B cell (primary cell): Measurements from ENCODE around the gene PRKCZ. TPM values are rescaled to one million over a fixed set of nuclear protein-coding genes. Genes with fewer than 3 reads are reported as not detected.

ENCODE experiments used
- ATAC-seq: fragments of 200-7000 bp; cut with Tn5 transposase; one replicate; pipeline ENCODE4 v1.10.0; 2021; ENCODE audit warnings: low read depth, mild to moderate bottlenecking, moderate number of reproducible peaks, moderate library complexity
- CTCF ChIA-PET: fragments of 350-600 bp; sonication (Branson Sonifier 250); formaldehyde crosslinking; loops from one replicate; lab custom pipeline; 2021; ENCODE audit warnings: antibody characterized with exemption, inconsistent platforms; lab: Charles Lee
- POLR2A ChIA-PET: fragments of 350-600 bp; sonication (Branson Sonifier 250); formaldehyde crosslinking; loops from one replicate; lab custom pipeline; 2021; ENCODE audit warnings: antibody characterized with exemption; lab: Charles Lee
- DNase-seq: peaks from one replicate; pipeline ENCODE4 v3.0.0; 2013
- H2AFZ ChIP-seq: 2 replicates; pipeline ENCODE4 v1.6.1; 2012; ENCODE audit warnings: mild to moderate bottlenecking, low read depth, low read length; ENCODE audit not compliant: insufficient read depth, poor library complexity, severe bottlenecking
- H3K27ac ChIP-seq, 2 donors: 1 replicate in 1 of 2; 2 replicates in 1 of 2; pipeline ENCODE4 v1.5.1; 2012 to 2013; ENCODE audit warnings: low read length in 2 of 2, mild to moderate bottlenecking in 2 of 2, moderate library complexity in 1 of 2
- H3K27me3 ChIP-seq, 4 experiments: fragments of 200-600 bp in 1 of 4; sonication (generic) in 1 of 4; replicated peaks in 1 of 4; 1 replicate in 2 of 4; 2 replicates in 2 of 4; pipeline versions ENCODE4 v1.6.1 to v1.7.0; 2013 to 2016; ENCODE audit warnings: low read length in 3 of 4, mild to moderate bottlenecking in 2 of 4, mixed read lengths in 1 of 4, moderate library complexity in 1 of 4; ENCODE audit not compliant: insufficient read depth in 4 of 4, control insufficient read depth in 3 of 4; ENCODE audit errors: control extremely low read depth in 1 of 4
- H3K36me3 ChIP-seq, 2 experiments: replicated peaks in 1 of 2; 1 replicate in 1 of 2; 2 replicates in 1 of 2; pipeline versions ENCODE4 v1.6.1 to v1.7.1; 2013; ENCODE audit warnings: low read length in 1 of 2; ENCODE audit not compliant: insufficient read depth in 2 of 2, control insufficient read depth in 1 of 2; ENCODE audit errors: control extremely low read depth in 1 of 2, extremely low read depth in 1 of 2
- H3K4me1 ChIP-seq, 2 donors: fragments of 200-600 bp in 1 of 2; sonication (generic) in 1 of 2; 1 replicate in 1 of 2; 2 replicates in 1 of 2; pipeline versions ENCODE4 v1.5.1 to v1.6.1; 2013 to 2017; ENCODE audit warnings: low read length in 2 of 2; ENCODE audit not compliant: control insufficient read depth in 2 of 2, insufficient read depth in 2 of 2
- H3K4me2 ChIP-seq: replicated peaks from 2 replicates; pipeline ENCODE3; 2012; ENCODE audit warnings: mild to moderate bottlenecking, low read depth, low read length; ENCODE audit not compliant: poor library complexity, severe bottlenecking
- H3K4me3 ChIP-seq, 5 experiments: fragments of 200-600 bp in 1 of 5; sonication (generic) in 1 of 5; 1 replicate in 3 of 5; 2 replicates in 2 of 5; pipeline versions ENCODE4 v1.5.1 to v1.7.0; 2011 to 2016; ENCODE audit warnings: low read length in 4 of 5, mild to moderate bottlenecking in 4 of 5, low read depth in 2 of 5, control low read depth in 1 of 5, moderate library complexity in 1 of 5; ENCODE audit not compliant: insufficient read depth in 1 of 5; ENCODE audit errors: control extremely low read depth in 1 of 5, extremely low read depth in 1 of 5
- H3K79me2 ChIP-seq: fragments of 200-600 bp; sonication (generic); one replicate; pipeline ENCODE4 v1.6.0; 2016; ENCODE audit warnings: low read length; ENCODE audit not compliant: control insufficient read depth, insufficient read depth
- H3K9ac ChIP-seq: fragments of 200-600 bp; sonication (generic); 2 replicates; pipeline ENCODE4 v1.6.1; 2017; ENCODE audit warnings: mild to moderate bottlenecking, low read length, moderate library complexity
- H3K9me3 ChIP-seq, 3 donors: one replicate each; pipeline versions ENCODE4 v1.6.1 to v1.7.1; 2013; ENCODE audit warnings: low read length in 2 of 3; ENCODE audit not compliant: control insufficient read depth in 2 of 3, insufficient read depth in 1 of 3; ENCODE audit errors: control extremely low read depth in 1 of 3
- H4K20me1 ChIP-seq: 2 replicates; pipeline ENCODE4 v1.6.0; 2012; ENCODE audit warnings: mild to moderate bottlenecking, low read length; ENCODE audit not compliant: insufficient read depth, control insufficient read depth, poor library complexity, severe bottlenecking
- H3K27ac Mint-ChIP-seq: one replicate; pipeline ENCODE4 v1.8.0; 2021; ENCODE audit warnings: mixed read lengths
- H3K27me3 Mint-ChIP-seq: one replicate; pipeline ENCODE4 v1.8.0; 2021; ENCODE audit warnings: mixed read lengths
- H3K4me1 Mint-ChIP-seq: one replicate; pipeline ENCODE4 v1.8.0; 2021; ENCODE audit warnings: mixed read lengths
- H3K4me3 Mint-ChIP-seq: one replicate; pipeline ENCODE4 v1.8.0; 2021; ENCODE audit warnings: mixed read lengths
- H3K9me3 Mint-ChIP-seq: one replicate; pipeline ENCODE4 v1.8.0; 2022; ENCODE audit warnings: mixed read lengths; ENCODE audit not compliant: insufficient read depth
- EZH2 ChIP-seq: IDR thresholded peaks from 2 replicates; pipeline ENCODE4 v1.6.1; 2012; ENCODE audit warnings: borderline replicate concordance, low read depth, mild to moderate bottlenecking, moderate library complexity, low read length; ENCODE audit not compliant: insufficient read depth, poor library complexity, severe bottlenecking
- WGBS: methylation state at CpG from one replicate; pipeline ENCODE4 v1.1.5; 2013; ENCODE audit warnings: missing lambda C conversion rate; ENCODE audit not compliant: insufficient coverage; 5-methylcytosine and 5-hydroxymethylcytosine counted together
- intact Hi-C: fragments of 100-400 bp; cut with micrococcal nuclease; formaldehyde crosslinking; loops from one replicate; pipeline ENCODE4 v1.10.0; 2022
- polyA plus RNA-seq: library from polyadenylated mRNA; depleted of rRNA; stranded (reverse); fragments of >200 nt; gene quantifications from 2 replicates; pipeline ENCODE4 v1.2.3, GENCODE V29; 2012
- total RNA-seq, 2 donors: library from RNA; stranded (reverse); fragments of 120-200 nt in 1 of 2; gene quantifications; 1 replicate in 1 of 2; 2 replicates in 1 of 2; pipeline versions ENCODE4 v1.2.3 to v1.2.4, GENCODE V29; 2013 to 2022
- TF ChIP-seq, protein P1 (sequence below): fragments of 200-600 bp; IDR thresholded peaks from one replicate; pipeline ENCODE4 v1.8.0; 2022; ENCODE audit warnings: antibody characterized with exemption, mild to moderate bottlenecking

The PRKCZ gene
- total and polyA plus RNA-seq, 2 donors (not counting 1 experiment from before 2014, with no cell fraction given), result 17.9 to 53.2 TPM

GRCh38 chr1:2049225-2049717 is 940 bp upstream of the PRKCZ start:
- POLR2A ChIA-PET, result interaction anchor here (0.5 kb wide), 1 partner anchor 159 kb away, joined by 4 read pairs; no protein-coding TSS in a partner anchor
- no peaks in the 10 kb centered on the region for H3K36me3 ChIP-seq
- intact Hi-C loops, result no loop called here
- H3K9ac ChIP-seq, result peak overlapping the region; percentile 90
- peak overlapping the region; percentile 100 for H3K4me2 ChIP-seq
- Mint-ChIP-seq H3K27ac (peak overlapping the region; percentile 75), H3K27me3 (peaks cover 9% of the 10 kb centered on the region), H3K9me3 (no peaks in the 10 kb centered on the region), H3K4me3 (peak overlapping the region; percentile 81), H3K4me1 (peaks cover 35% of the 10 kb centered on the region)
- peaks cover 25 to 37% of the 10 kb centered on the region in 2 donors for H3K4me1 ChIP-seq
- peaks cover 0 to 3% (median 0%) of the 10 kb centered on the region in 3 donors for H3K9me3 ChIP-seq
- peak overlapping the region in 4 of 5 experiments; percentile 76 to 90 (median 82) for H3K4me3 ChIP-seq
- ATAC-seq (no peak), DNase-seq (peak; percentile 61)
- H3K27me3 ChIP-seq, result peaks cover 0 to 39% (median 15%) of the 10 kb centered on the region in 4 experiments
- WGBS, result 34% methylated on average over 13 of the region's 14 CpGs
- H3K27ac ChIP-seq, result peak overlapping the region in 1 of 2 donors; percentile 72
- CTCF ChIA-PET, result interaction anchor here (1.1 to 1.2 kb wide), 2 partner anchors 9 to 91 kb away, joined by 3 to 4 read pairs; no protein-coding TSS in a partner anchor
- H3K79me2 ChIP-seq, result peaks cover 25% of the 10 kb centered on the region
- H4K20me1 ChIP-seq, result peaks cover 11% of the 10 kb centered on the region
- TF ChIP-seq EZH2, result no peak
- TF ChIP-seq, protein P1, sequence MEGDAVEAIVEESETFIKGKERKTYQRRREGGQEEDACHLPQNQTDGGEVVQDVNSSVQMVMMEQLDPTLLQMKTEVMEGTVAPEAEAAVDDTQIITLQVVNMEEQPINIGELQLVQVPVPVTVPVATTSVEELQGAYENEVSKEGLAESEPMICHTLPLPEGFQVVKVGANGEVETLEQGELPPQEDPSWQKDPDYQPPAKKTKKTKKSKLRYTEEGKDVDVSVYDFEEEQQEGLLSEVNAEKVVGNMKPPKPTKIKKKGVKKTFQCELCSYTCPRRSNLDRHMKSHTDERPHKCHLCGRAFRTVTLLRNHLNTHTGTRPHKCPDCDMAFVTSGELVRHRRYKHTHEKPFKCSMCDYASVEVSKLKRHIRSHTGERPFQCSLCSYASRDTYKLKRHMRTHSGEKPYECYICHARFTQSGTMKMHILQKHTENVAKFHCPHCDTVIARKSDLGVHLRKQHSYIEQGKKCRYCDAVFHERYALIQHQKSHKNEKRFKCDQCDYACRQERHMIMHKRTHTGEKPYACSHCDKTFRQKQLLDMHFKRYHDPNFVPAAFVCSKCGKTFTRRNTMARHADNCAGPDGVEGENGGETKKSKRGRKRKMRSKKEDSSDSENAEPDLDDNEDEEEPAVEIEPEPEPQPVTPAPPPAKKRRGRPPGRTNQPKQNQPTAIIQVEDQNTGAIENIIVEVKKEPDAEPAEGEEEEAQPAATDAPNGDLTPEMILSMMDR, result no peak
- peak overlapping the region; percentile 99 for H2AFZ ChIP-seq

GRCh38 chr1:2050461-2050792 is 216 bp downstream of the PRKCZ start:
- ChIA-PET CTCF (no interaction called here), POLR2A (no interaction called here)
- H3K27me3 Mint-ChIP-seq, result peaks cover 8% of the 10 kb centered on the region
- TF ChIP-seq, protein P1, result no peak
- TF ChIP-seq EZH2, result no peak
- peaks cover 17 to 28% of the 10 kb centered on the region in 2 donors for H3K4me1 ChIP-seq
- intact Hi-C loops, result loop anchor here (1.0 kb wide), 2 partner anchors 83 to 131 kb away; partner anchors contain the start of gene TMEM52
- H2AFZ ChIP-seq, result peak overlapping the region; percentile 87
- peaks cover 16% of the 10 kb centered on the region for H4K20me1 ChIP-seq
- ATAC-seq, result no peak
- H3K9me3 ChIP-seq, result peaks cover 0 to 3% (median 0%) of the 10 kb centered on the region in 3 donors
- no peaks in the 10 kb centered on the region for H3K36me3 ChIP-seq
- H3K27me3 ChIP-seq, result peaks cover 0 to 31% (median 15%) of the 10 kb centered on the region in 4 experiments
- peaks cover 25% of the 10 kb centered on the region for H3K79me2 ChIP-seq
- peak overlapping the region in 4 of 5 experiments; percentile 42 to 90 (median 64) for H3K4me3 ChIP-seq
- no peak overlapping the region for H3K27ac ChIP-seq
- peaks cover 31% of the 10 kb centered on the region for H3K4me1 Mint-ChIP-seq
- WGBS, result 1% methylated on average over 49 of the region's 51 CpGs
- DNase-seq, result no peak
- H3K4me3 Mint-ChIP-seq, result peak overlapping the region; percentile 77
- H3K4me2 ChIP-seq, result peak overlapping the region; percentile 100
- no peak overlapping the region for H3K27ac Mint-ChIP-seq
- no peaks in the 10 kb centered on the region for H3K9me3 Mint-ChIP-seq
- H3K9ac ChIP-seq, result peak overlapping the region; percentile 90
